ENCODE data around the gene RUFY2.
A peak's percentile ranks its signal among the peaks of the same experiment; 100 is the strongest.

RUFY2 gene

DNA sequence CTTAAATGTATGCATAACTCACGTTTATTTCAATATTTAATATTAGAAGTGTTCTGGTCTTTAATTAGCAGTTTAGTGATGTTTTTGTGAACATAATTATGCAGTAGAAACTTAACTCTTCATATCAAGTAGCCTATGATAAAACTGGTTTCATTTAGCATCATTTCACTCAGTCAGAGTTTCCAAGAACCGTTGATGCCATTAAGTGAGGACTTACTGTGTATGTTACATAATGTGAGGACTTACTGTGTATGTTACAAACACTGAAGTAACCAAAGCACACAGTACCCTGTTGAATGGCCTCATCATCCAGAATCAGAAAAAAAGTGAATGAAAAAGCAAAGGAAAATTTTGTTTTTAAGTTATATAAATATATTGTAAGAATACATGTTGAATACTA, 41.5 kb downstream of the RUFY2 start:
- DNase-seq (ENCODE audit: low read depth) = no peak
- in situ Hi-C loops (cut with HindIII; ENCODE audit: low sequenced_read_pairs) = no loop called here

DNA sequence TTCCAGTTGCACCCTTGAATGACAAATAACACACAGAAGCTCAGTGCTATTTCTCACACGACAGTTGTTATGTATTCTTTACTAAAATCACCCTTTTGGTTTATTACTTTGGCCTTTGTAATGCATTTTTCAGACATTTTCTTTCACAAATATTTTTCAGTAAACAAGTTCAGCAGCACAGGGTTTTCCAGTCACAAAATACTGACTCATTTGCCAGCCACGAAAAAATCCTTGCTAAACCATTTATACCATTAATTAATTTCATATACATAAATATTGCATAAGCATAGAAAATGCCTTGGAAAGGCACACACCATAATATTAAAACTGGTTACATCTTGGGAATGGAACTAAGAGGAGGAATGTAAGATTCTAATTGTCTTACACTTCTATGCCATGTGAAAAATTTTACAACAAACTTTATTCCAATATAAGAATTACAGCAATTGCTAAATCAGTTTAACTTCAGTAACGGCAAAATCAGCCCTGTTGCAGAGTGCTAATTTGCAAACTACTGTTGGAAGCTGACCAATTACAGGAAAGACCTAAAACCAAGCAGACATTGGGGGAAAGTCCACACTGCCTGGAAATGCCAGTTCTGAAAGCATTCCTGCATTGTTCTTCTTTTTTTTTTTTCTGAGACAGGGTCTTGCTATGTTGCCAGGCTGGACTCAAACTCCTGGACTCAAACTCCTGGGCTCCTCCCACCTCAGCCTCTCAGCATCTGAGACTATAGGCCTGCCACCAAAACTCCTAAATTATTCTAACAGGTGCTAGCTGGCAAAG, 42.8 kb downstream of the RUFY2 start:
- TF ChIP-seq, protein P1, sequence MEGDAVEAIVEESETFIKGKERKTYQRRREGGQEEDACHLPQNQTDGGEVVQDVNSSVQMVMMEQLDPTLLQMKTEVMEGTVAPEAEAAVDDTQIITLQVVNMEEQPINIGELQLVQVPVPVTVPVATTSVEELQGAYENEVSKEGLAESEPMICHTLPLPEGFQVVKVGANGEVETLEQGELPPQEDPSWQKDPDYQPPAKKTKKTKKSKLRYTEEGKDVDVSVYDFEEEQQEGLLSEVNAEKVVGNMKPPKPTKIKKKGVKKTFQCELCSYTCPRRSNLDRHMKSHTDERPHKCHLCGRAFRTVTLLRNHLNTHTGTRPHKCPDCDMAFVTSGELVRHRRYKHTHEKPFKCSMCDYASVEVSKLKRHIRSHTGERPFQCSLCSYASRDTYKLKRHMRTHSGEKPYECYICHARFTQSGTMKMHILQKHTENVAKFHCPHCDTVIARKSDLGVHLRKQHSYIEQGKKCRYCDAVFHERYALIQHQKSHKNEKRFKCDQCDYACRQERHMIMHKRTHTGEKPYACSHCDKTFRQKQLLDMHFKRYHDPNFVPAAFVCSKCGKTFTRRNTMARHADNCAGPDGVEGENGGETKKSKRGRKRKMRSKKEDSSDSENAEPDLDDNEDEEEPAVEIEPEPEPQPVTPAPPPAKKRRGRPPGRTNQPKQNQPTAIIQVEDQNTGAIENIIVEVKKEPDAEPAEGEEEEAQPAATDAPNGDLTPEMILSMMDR (IDR thresholded peaks at IDR 0.05; ENCODE audit: low read depth, low read length, missing control alignments) = no peak
- in situ Hi-C loops (cut with HindIII; ENCODE audit: low sequenced_read_pairs) = no loop called here
- DNase-seq (ENCODE audit: low read depth) = no peak
- no peak overlapping the region for H3K4me3 ChIP-seq (ENCODE audit: low read depth, low read length)

More for the DNA sequence above, 41.5 kb downstream of the RUFY2 start:
- no peak overlapping the region for H3K4me3 ChIP-seq (ENCODE audit: low read depth, low read length)
- TF ChIP-seq, protein P1 (IDR thresholded peaks at IDR 0.05; ENCODE audit: low read depth, low read length, missing control alignments) = no peak

DNA sequence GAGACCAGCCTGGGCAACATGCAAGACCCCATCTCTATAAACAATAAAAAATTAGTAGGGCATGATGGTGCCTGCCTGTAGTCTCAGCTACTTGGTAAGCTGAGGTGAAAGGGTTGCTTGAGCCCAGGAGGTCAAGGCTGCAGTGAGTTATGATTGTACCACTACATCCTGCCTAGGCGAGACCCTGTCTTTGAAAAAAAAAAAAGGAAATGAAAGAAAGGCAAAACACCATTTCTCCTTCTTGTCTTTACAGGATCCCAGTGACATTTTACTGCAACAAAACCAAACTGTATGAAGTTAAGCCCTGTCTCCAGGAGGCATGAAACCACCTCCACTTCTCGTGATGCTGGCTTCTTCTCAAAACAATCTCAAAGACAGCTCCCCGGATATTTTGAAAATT, 44.5 kb downstream of the RUFY2 start:
- H3K4me3 ChIP-seq (ENCODE audit: low read depth, low read length) = no peak overlapping the region
- in situ Hi-C loops (cut with HindIII; ENCODE audit: low sequenced_read_pairs) = no loop called here
- no peak for DNase-seq (ENCODE audit: low read depth)
- TF ChIP-seq, protein P1 (IDR thresholded peaks at IDR 0.05; ENCODE audit: low read depth, low read length, missing control alignments) = no peak

DNA sequence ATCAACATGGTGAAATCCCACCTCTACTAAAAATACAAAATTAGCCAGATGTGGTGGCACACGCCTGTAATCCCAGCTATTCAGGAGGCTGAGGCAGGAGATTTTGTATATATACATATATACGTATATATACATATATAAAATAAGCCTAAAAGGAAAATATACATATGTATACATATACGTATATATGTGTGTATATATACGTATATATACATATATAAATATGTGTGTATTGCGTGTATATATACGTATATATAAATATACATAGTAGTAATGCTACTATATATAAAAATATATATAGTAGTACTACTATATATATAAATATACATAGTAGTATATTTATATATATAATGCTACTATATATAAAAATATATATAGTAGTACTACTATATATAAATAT, 47.9 kb downstream of the RUFY2 start:
- TF ChIP-seq, protein P1 (IDR thresholded peaks at IDR 0.05; ENCODE audit: low read depth, low read length, missing control alignments) = no peak

DNA sequence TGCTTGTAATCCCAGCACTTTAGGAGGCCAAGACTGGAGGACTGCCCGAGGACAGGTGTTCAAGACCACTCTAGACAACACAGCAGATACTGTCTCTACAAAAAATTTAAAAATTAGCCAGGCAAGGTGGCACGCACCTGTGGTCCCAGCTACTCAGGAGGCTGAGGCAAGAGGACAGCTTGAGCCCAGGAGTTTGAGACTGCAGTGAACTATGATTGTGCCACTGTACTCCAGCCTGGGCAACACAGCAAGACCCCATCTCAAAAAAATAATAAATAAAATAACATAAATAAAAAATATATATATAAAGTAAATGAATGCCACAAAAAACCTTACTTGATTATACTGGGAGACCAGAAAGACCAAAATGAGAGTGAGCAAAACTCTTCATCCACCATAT, 53.5 kb downstream of the RUFY2 start:
- TF ChIP-seq, protein P1 (IDR thresholded peaks at IDR 0.05; ENCODE audit: low read depth, low read length, missing control alignments) = no peak
- in situ Hi-C loops (cut with HindIII; ENCODE audit: low sequenced_read_pairs) = no loop called here
- H3K4me3 ChIP-seq (ENCODE audit: low read depth, low read length) = no peak overlapping the region
- no peak for DNase-seq (ENCODE audit: low read depth)

More for the DNA sequence above, 47.9 kb downstream of the RUFY2 start:
- DNase-seq (ENCODE audit: low read depth) = no peak
- H3K4me3 ChIP-seq (ENCODE audit: low read depth, low read length) = no peak overlapping the region
- in situ Hi-C loops (cut with HindIII; ENCODE audit: low sequenced_read_pairs) = no loop called here

DNA sequence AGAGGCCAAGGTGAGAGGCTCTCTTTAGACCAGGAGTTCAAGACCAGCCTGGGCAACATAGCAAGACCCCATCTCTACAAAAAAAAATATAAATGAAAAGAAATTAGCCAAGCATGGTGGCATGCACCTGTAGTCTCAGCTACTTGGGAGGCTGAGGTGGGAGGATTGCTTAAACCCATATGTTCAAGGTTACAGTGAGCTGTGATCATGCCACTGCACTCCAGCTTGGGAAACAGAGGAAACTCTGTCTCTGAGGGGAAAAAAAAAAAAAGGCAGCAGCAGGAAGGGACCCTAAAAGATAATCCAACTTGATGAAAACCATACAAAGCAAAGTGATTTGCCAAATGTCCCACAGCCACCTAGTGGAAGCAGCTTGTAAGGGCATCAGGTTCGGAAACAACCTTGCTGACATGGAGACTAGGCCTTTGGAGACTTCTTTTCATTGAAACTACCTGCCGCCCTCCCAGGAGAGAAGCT, 58.8 kb downstream of the RUFY2 start:
- in situ Hi-C loops (cut with HindIII; ENCODE audit: low sequenced_read_pairs) = no loop called here
- H3K4me3 ChIP-seq (ENCODE audit: low read depth, low read length) = no peak overlapping the region
- TF ChIP-seq, protein P1 (IDR thresholded peaks at IDR 0.05; ENCODE audit: low read depth, low read length, missing control alignments) = peak; percentile 85
- peak; percentile 39 for DNase-seq (ENCODE audit: low read depth)
